Mucosa of gallbladder (tissue), 1 donor: Measurements from ENCODE around the gene SYNGR2. TPM values are rescaled to one million over a fixed set of nuclear protein-coding genes. Genes with fewer than 3 reads are reported as not detected.

Experiments used
- DNase-seq: peaks from one replicate; pipeline ENCODE4 v3.0.0-alpha.2; 2020; ENCODE audit warnings: low spot score
- total RNA-seq: library from RNA; stranded (reverse); gene quantifications from one replicate; pipeline ENCODE4 v1.2.1, GENCODE V29; 2021
- donor health status: DM: no; HTN: no; CAD: no.

SYNGR2 gene
- total RNA-seq = 142 TPM

- DNase-seq = peak; percentile 81
These were observed at the start of gene SYNGR2 for GRCh38 chr17:78168242-78168902. SYNGR2 (plus strand) TSS chr17:78168581; CDS start chr17:78168617, 36 bp downstream.

GRCh38 chr17:78118801-78119241, 49.6 kb upstream of the SYNGR2 start:
- DNase-seq = no peak

- DNase-seq = no peak
These were observed 47.8 kb upstream of the SYNGR2 start for GRCh38 chr17:78120537-78120936.

DNA sequence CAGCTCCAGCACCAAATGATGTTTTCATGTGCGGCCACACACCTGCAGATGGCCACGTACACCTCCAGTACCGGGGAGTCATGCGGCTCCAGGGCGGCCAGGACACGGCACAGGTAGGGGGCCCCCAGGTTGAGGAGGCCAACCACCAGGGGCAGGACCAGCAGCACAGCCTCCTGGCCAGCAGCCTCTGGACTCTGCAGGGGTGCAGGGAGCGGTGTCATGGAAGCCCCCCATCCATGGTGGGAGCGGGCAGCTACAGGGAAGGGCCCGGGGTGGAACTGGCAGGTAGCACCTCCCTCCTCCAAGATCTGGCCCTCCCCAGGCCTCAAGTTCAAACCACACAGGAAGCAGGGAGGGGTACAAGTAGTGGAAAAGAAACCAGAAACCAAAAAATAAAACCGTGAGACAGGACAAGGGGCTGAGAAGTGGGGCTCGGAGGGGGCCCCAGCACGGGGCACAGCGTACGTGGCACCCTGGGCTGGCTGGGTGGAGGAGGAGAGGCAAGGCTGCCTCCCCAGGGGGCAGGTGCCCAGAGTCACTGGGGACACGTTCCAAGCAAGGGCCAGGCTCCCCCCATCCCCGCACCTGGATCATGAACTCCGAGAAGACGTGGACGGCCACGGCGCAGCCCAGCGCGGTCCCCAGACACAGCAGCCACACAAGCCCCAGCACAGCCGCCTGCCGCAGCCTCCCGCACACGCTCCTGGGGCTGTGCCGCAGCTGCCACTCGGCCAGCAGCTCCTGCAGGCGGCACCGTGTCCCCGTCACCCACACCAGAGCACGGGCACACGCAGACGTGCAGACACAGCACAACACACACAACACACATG, 47.2 kb upstream of the SYNGR2 start:
- no peak for DNase-seq

- DNase-seq = no peak
These were observed 46.6 kb upstream of the SYNGR2 start for GRCh38 chr17:78121801-78122215.

DNA sequence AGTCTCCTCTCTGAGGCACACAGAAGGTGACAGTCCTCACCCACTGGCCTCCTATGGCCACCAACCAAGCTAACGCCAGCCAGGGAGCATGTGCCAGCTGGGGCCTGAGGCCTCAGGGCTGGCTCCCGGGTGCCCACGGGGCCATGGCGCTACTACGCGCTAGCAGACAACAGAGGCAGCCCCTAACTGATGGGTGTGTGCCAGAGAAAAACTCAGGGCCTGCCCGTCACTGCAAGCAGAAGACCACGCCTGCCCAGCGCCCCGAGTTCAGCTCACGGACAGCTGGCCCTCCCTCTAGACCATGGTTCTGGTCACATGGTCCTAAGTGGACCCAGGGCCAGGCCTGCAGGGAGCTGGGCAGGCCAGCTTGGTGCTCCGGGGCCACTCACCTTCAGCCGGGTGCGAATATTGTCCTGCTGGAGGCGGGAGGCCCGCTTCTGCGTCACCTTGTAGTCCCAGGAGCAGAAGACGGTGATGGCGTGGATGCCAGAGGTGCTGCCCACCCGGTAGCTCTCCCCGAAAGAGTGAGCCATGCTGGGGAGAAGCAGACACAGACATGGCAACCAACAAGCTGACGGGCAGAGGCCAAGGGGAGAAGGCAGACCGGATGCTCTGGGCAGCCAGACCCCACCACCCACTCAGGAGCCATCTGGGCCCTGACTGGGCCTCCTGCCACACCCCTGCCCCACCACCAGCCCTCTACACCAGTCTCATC, 46.0 kb upstream of the SYNGR2 start:
- DNase-seq = no peak

- no peak for DNase-seq
These were observed 45.5 kb upstream of the SYNGR2 start for GRCh38 chr17:78122931-78123249.

DNA sequence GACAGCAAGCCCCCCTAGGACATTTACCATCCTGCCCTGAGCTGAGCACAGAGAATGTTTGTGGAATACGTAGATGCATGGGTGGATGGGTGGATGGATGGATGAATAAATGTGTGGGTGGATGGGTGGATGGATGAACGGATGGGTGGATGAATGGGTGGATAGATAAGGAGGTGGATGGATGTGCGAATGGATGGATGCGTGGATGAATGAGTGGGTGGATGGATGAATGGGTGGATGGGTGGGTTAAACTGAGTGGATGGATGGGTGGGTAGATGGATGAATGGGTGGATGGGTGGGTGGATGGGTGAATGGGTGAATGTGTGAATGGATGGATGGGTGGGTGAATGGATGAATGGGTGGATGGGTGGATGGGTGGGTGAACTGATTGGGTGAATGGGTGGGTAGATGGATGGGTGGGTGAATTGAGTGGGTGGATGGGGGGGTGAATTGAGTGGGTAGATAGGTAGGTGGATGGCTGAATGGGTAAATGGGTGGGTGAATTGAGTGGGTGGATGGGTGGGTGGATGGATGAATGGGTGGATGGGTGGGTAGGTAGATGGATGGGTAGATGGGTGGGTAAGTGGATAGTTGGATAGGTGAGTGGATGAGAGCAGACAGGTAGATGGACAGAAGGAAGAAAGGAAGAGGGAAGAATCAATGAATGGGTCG, 45.0 kb upstream of the SYNGR2 start:
- no peak for DNase-seq

DNA sequence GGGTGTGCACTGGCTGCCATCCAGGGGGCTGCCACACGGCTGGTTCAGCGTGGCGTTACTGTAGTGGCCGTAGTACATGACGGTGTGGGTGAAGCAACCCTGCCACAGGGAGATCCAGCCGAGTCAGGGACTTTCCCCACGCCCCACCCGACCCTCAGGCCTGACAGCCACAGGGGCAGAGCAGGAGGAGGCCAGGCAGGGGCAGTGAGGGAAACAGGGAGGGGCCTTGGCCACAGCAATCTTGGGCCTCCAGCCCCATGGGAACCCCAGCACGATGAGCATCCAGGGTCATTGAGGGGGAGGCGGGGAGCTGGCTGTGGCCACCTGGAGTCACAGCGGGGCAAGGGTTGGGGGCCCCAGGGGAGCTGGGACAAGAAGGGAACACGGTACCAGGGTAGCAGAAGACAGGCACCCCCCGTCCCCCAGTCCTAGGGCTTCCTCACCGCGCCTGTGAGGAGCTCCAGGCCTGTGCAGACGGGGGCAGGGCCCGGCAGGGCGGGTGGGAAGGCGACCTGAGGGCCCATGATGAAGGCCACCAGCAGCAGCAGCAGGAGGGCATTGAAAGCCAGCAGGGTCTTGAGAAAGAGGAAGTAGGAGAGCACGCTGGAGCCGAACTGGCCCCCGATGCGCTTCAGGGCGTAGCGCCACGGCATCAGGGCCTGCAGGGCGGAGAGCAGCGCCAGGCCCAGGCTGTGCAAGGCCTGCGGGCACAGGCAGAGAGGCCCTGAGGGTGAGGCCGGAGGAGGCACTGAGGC, 44.1 kb upstream of the SYNGR2 start:
- no peak for DNase-seq

GRCh38 chr17:78124836-78125137, 43.6 kb upstream of the SYNGR2 start:
- no peak for DNase-seq

DNA sequence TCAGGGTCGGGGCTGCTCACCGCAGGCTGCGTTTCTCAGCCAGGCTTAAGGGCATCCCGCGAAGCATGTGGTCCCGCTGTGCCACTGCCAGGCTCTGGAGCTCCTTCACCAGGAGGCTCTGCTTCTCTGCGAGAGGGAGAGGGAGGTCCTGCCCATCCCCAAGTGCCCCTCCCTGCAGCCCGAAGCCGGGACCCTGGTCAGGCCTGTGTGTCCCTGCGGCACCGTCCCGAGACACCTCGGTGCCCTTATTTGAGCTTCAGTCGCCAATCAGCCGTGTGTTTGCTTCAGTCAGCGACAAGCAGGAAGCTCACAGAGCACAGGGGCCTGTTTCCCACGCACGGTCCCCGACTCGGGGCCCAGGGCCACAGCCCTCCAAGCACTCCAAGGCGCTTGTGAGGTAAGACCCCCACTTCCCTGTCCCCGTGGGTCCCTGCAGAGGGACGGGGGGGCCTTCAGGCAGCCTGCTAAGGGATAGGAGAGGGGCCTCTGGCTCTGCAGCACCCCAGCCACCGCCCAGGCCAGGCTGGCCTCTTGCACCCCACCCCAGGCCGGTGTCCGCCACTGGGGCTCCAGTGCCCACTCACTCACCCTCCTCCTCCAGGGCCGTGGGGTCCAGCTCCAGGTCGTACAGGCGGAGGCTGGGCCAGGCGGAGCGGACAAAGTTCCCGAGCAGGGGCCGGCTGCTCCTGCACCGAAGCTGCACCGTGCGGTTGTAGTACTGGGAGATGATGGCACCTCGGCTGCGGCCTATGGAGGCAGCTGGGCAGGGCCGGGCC, 43.1 kb upstream of the SYNGR2 start:
- DNase-seq = no peak

DNA sequence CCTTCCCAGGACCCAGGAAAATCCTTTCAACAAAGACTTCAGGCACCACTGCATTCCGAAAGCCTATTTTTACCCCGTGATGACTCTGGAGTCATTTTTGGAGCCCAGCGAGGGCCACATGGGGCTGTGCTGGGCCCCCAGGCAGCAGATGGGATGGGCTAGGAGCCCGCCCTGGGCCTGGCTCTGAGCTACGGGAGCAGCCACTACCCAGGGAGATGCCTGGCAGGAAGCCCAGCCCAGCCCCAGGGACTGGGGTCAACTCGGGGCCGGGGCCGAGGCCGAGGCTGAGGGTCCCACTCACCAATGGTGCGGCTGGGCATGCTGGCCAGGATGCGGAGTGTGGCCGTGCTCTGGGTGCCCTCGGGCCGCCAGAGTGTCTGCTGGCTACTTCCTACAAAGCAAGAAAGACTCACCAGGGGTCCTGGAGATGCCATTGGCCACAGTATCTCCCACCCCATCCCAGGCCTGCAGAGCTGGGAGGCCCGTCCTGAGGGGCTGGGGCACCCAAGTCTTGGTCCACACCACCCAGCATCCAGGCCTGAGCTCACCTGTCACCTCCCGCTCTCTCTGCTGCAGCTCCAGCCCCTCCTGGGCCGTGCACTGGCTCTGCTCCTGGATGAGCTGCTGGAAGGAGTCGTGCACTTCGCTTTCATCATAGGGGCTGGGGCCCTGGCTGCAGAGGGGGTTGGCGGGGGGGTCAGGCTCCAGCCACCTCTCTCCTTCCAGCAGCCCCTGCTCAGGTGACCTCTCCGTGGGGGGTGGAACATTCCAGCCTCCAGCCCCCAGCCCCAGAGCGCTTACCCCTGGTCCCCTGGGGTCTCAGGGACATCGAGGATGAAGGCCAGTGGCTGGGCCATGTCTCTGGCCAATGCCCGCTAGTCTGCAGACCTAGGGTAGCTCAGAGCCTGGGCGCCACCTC, 42.1 kb upstream of the SYNGR2 start:
- no peak for DNase-seq

GRCh38 chr17:78126895-78127238, 41.5 kb upstream of the SYNGR2 start:
- DNase-seq = no peak

DNA sequence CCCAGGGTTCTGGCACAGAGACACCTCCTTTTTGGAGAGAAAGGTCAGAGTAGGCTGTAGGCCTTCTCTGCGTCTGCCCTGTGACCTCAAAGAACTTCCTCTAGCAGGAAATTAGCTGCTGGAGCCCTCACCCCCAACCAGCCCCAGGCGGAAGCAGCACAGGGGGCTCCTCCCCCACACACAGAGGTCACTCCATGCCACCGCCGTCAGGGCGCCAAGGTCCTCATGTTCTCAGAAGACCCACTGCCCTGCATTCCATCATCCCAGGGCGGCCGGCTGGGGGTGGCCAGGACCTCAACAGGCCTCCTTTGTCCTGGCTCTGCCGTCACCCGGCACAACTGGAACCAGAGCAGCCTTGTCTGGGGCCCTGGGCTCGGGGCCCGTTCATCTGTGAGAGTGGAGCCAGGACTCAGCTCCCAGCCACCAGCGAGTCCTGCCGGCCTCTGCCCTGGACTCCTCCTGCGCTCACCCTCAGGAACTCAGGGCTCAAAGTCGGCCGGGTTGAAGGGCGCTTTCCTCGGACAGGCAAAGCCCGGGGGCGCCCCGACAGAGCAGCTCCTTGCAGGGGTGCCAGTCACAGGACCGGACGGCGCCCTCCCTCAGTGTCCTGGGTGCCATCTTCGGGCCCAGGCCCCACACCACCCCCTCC, 41.0 kb upstream of the SYNGR2 start:
- peak; percentile 58 for DNase-seq

DNA sequence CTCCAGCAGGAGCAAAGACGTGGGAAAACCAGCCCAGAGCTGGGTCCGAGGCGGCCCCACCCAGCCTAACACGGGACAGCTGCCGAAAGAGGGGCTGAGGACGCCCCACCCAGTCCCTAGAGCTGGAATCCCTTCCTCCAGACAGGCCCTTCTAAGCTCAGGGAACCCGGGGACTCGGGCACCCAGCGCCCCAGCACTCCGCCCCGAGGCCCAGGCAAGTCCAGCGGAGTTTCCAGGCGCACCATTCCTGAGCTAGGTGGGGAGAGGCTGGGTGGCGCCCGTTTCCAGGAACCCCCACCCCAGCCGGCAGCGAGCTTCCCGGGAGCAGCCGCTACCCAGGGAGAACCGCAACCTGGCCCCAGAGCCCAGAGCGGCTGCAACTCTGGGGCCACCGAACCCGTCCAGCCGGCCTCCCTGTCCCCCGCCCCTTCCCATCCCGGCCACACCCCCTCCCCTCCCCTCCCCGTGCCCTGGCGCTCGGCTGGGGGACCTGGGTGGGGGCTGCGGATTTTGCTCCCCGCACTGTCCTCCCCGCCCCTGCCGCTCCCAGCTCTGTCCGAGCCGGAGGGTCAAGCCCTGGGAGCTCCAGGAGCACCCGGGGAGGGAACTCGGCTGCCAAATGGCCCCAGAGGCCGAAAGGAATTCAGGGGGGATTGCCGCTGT, 40.4 kb upstream of the SYNGR2 start:
- DNase-seq = no peak

GRCh38 chr17:78128551-78129350, 39.6 kb upstream of the SYNGR2 start, which contains the start of gene TMC6:
TMC6 (minus strand) TSS chr17:78128755; CDS start chr17:78126832, 1,923 bp downstream.
- no peak for DNase-seq

GRCh38 chr17:78129351-78130089, 38.9 kb upstream of the SYNGR2 start:
- DNase-seq = no peak
